SK-N-SH (cell line): ENCODE measurements around the gene LRRC19. TPM values are rescaled to one million over a fixed set of nuclear protein-coding genes. Genes with fewer than 3 reads are reported as not detected.

Experiments
- polyA plus RNA-seq, 3 experiments: library from polyadenylated mRNA; depleted of rRNA; stranded (reverse); fragments of >200 nt; gene quantifications; 2 replicates each; pipeline ENCODE4 v1.2.3, GENCODE V29; 2012

The LRRC19 gene
- polyA plus RNA-seq, 1 of the 3 experiments (the other 2 are of a cell fraction), result not detected

Other genes starting within 250 kb of the LRRC19 start
- gene CAAP1, start 112.9 kb downstream of the LRRC19 start, polyA plus RNA-seq (2012; rRNA removed), result 20.8 and 21.3 TPM in 2 replicates
- 13.4 and 14.0 TPM in 2 replicates for gene PLAA, start 58.4 kb downstream of the LRRC19 start, polyA plus RNA-seq (2012; rRNA removed)
- 6.3 and 7.3 TPM in 2 replicates for gene IFT74, start 49.3 kb downstream of the LRRC19 start, polyA plus RNA-seq (2012; rRNA removed)
- 0.03 and 0.10 TPM in 2 replicates for gene TEK, start 103.6 kb upstream of the LRRC19 start, polyA plus RNA-seq (2012; rRNA removed)